Common myeloid progenitor, CD34-positive (primary cell): ENCODE measurements around the gene RPP38.

Experiments
- CTCF ChIA-PET: fragments of 350-600 bp; sonication (Branson Sonifier 250); formaldehyde crosslinking; loops from one replicate; lab custom pipeline; 2021; ENCODE audit warnings: antibody characterized with exemption; lab: Charles Lee
- POLR2A ChIA-PET: fragments of 350-600 bp; sonication (Branson Sonifier 250); formaldehyde crosslinking; loops from one replicate; lab custom pipeline; 2021; ENCODE audit warnings: antibody characterized with exemption; lab: Charles Lee
- DNase-seq, 3 donors: peaks; one replicate each; pipeline versions ENCODE4 v3.0.0 to v3.0.0-alpha.2; 2013
- H3K27ac ChIP-seq, 2 experiments: 1 replicate in 1 of 2; 2 replicates in 1 of 2; pipeline ENCODE4 v1.7.0; 2013; ENCODE audit warnings: inconsistent platforms in 2 of 2, low read length in 2 of 2, mild to moderate bottlenecking in 2 of 2, low read depth in 1 of 2, moderate library complexity in 1 of 2; ENCODE audit not compliant: severe bottlenecking in 2 of 2, insufficient read depth in 1 of 2, poor library complexity in 1 of 2
- H3K27me3 ChIP-seq, 5 experiments: replicated peaks in 2 of 5; 1 replicate in 3 of 5; 2 replicates in 2 of 5; pipeline versions ENCODE4 v1.6.1 to v1.7.0; 2013; ENCODE audit warnings: low read length in 4 of 5, mild to moderate bottlenecking in 2 of 5, moderate library complexity in 2 of 5, inconsistent platforms in 1 of 5; ENCODE audit not compliant: insufficient read depth in 5 of 5, control insufficient read depth in 4 of 5
- H3K36me3 ChIP-seq, 4 experiments: 1 replicate in 2 of 4; 2 replicates in 2 of 4; pipeline versions ENCODE4 v1.6.1 to v1.7.0; 2013; ENCODE audit warnings: low read length in 3 of 4, control low read depth in 1 of 4, mild to moderate bottlenecking in 1 of 4; ENCODE audit not compliant: control insufficient read depth in 4 of 4, insufficient read depth in 4 of 4
- H3K4me1 ChIP-seq, 4 experiments: 1 replicate in 3 of 4; 2 replicates in 1 of 4; pipeline versions ENCODE4 v1.6.1 to v1.7.1; 2013; ENCODE audit warnings: low read length in 3 of 4, mild to moderate bottlenecking in 3 of 4, control low read depth in 1 of 4, inconsistent platforms in 1 of 4, moderate library complexity in 1 of 4; ENCODE audit not compliant: control insufficient read depth in 4 of 4, insufficient read depth in 4 of 4; ENCODE audit errors: control extremely low read depth in 1 of 4
- H3K4me3 ChIP-seq, 7 experiments: 1 replicate in 4 of 7; 2 replicates in 3 of 7; pipeline versions ENCODE4 v1.5.1 to v1.7.0; 2013; ENCODE audit warnings: mild to moderate bottlenecking in 7 of 7, low read length in 6 of 7, moderate library complexity in 6 of 7, inconsistent platforms in 2 of 7, low read depth in 2 of 7, control low read depth in 1 of 7; ENCODE audit not compliant: insufficient read depth in 4 of 7, control insufficient read depth in 1 of 7; ENCODE audit errors: extremely low read depth in 1 of 7
- H3K9me3 ChIP-seq, 5 experiments: 1 replicate in 4 of 5; 2 replicates in 1 of 5; pipeline versions ENCODE4 v1.6.1 to v1.7.1; 2013; ENCODE audit warnings: low read length in 4 of 5, mild to moderate bottlenecking in 2 of 5, inconsistent platforms in 1 of 5, low read depth in 1 of 5, moderate library complexity in 1 of 5; ENCODE audit not compliant: control insufficient read depth in 4 of 5, insufficient read depth in 2 of 5; ENCODE audit errors: control extremely low read depth in 1 of 5
- WGBS: methylation state at CpG from one replicate; pipeline ENCODE4 v1.1.5; 2013; ENCODE audit not compliant: insufficient coverage; 5-methylcytosine and 5-hydroxymethylcytosine counted together

The RPP38 gene

GRCh38 chr10:15103513-15103912 lies 6.4 kb downstream of the RPP38 start:
- ChIA-PET POLR2A (no interaction called here), CTCF (no interaction called here)
- H3K9me3 ChIP-seq, result no peaks in the 10 kb centered on the region
- peaks cover 14 to 63% (median 32%) of the 10 kb centered on the region in 4 experiments for H3K36me3 ChIP-seq
- no peak overlapping the region for H3K4me3 ChIP-seq
- 95% methylated on average over 8 of the region's 9 CpGs for WGBS
- no peak overlapping the region for H3K27ac ChIP-seq
- peaks cover 0 to 9% (median 6%) of the 10 kb centered on the region in 4 experiments for H3K4me1 ChIP-seq
- H3K27me3 ChIP-seq, result no peaks in the 10 kb centered on the region
- DNase-seq, result no peak

- Histone ChIP-seq H3K27me3 (no peaks in the 10 kb centered on the region), H3K9me3 (no peaks in the 10 kb centered on the region), H3K4me1 (no peaks in the 10 kb centered on the region), H3K27ac (no peak overlapping the region), H3K36me3 (peaks cover 14 to 51% (median 34%) of the 10 kb centered on the region in 4 experiments), H3K4me3 (no peak overlapping the region)
- 72% methylated on average over 5 of the region's 8 CpGs for WGBS
- ChIA-PET POLR2A (interaction anchor here (0.6 kb wide), 1 partner anchor 67 kb away, joined by 3 read pairs; no protein-coding TSS in a partner anchor), CTCF (interaction anchor here (0.7 to 1.7 kb wide), 9 partner anchors 11 to 608 kb away, joined by 3 to 9 read pairs (median 4); partner anchors contain the start of gene NMT2)
- peak; percentile 62 to 76 (median 65) for DNase-seq
These were observed 9.3 kb downstream of the RPP38 start for GRCh38 chr10:15106352-15107013.

- peaks cover 0 to 5% (median 0%) of the 10 kb centered on the region in 5 experiments for H3K9me3 ChIP-seq
- H3K4me1 ChIP-seq, result no peaks in the 10 kb centered on the region
- CTCF ChIA-PET, result no interaction called here
- POLR2A ChIA-PET, result no interaction called here
- no peaks in the 10 kb centered on the region for H3K27me3 ChIP-seq
- no peak for DNase-seq
- 100% methylated on average over 13 of the region's 13 CpGs for WGBS
- H3K4me3 ChIP-seq, result no peak overlapping the region
- H3K36me3 ChIP-seq, result peaks cover 9 to 44% (median 12%) of the 10 kb centered on the region in 4 experiments
- H3K27ac ChIP-seq, result no peak overlapping the region
These were observed 15.5 kb downstream of the RPP38 start for GRCh38 chr10:15112657-15113056.

GRCh38 chr10:15113766-15114165 lies 16.6 kb downstream of the RPP38 start:
- ChIA-PET POLR2A (no interaction called here), CTCF (interaction anchor here (1.2 kb wide), 1 partner anchor 14 kb away, joined by 3 read pairs; no protein-coding TSS in a partner anchor)
- WGBS, result 94% methylated on average over 3 of the region's 4 CpGs

GRCh38 chr10:15116225-15116624 lies 19.1 kb downstream of the RPP38 start:
- DNase-seq, result no peak
- H3K27ac ChIP-seq, result no peak overlapping the region
- CTCF ChIA-PET, result interaction anchor here (0.6 kb wide), 1 partner anchor 492 kb away, joined by 4 read pairs; no protein-coding TSS in a partner anchor
- H3K36me3 ChIP-seq, result peaks cover 11 to 45% (median 17%) of the 10 kb centered on the region in 4 experiments
- H3K9me3 ChIP-seq, result peaks cover 0 to 5% (median 0%) of the 10 kb centered on the region in 5 experiments
- H3K4me1 ChIP-seq, result peaks cover 0 to 3% (median 0%) of the 10 kb centered on the region in 4 experiments
- 98% methylated on average over 5 of the region's 5 CpGs for WGBS
- POLR2A ChIA-PET, result interaction anchor here (0.6 kb wide), 1 partner anchor 292 kb away, joined by 5 read pairs; no protein-coding TSS in a partner anchor
- H3K27me3 ChIP-seq, result no peaks in the 10 kb centered on the region
- H3K4me3 ChIP-seq, result no peak overlapping the region

More at GRCh38 chr10:15113766-15114165, 16.6 kb downstream of the RPP38 start:
- H3K4me1 ChIP-seq, result peaks cover 0 to 1% (median 0%) of the 10 kb centered on the region in 4 experiments
- peaks cover 6 to 43% (median 14%) of the 10 kb centered on the region in 4 experiments for H3K36me3 ChIP-seq
- DNase-seq, result no peak
- H3K9me3 ChIP-seq, result peaks cover 0 to 5% (median 0%) of the 10 kb centered on the region in 5 experiments
- no peaks in the 10 kb centered on the region for H3K27me3 ChIP-seq
- no peak overlapping the region for H3K27ac ChIP-seq
- H3K4me3 ChIP-seq, result no peak overlapping the region

- Histone ChIP-seq H3K27ac (no peak overlapping the region), H3K4me3 (no peak overlapping the region), H3K4me1 (peaks cover 0 to 3% (median 0%) of the 10 kb centered on the region in 4 experiments), H3K36me3 (peaks cover 8 to 38% (median 15%) of the 10 kb centered on the region in 4 experiments), H3K9me3 (peaks cover 0 to 5% (median 0%) of the 10 kb centered on the region in 5 experiments), H3K27me3 (no peaks in the 10 kb centered on the region)
- CTCF ChIA-PET, result no interaction called here
- WGBS, result 50% methylated on average over 1 of the region's 1 CpG
- POLR2A ChIA-PET, result interaction anchor here (0.6 kb wide), 1 partner anchor 525 kb away, joined by 3 read pairs; no protein-coding TSS in a partner anchor
- DNase-seq, result peak in 2 of 3 donors; percentile 13 to 15
These were observed 21.5 kb downstream of the RPP38 start for GRCh38 chr10:15118615-15119014.

GRCh38 chr10:15120523-15120922 lies 23.4 kb downstream of the RPP38 start:
- Histone ChIP-seq H3K27ac (no peak overlapping the region), H3K27me3 (no peaks in the 10 kb centered on the region), H3K4me1 (peaks cover 0 to 3% (median 0%) of the 10 kb centered on the region in 4 experiments), H3K36me3 (peaks cover 10 to 31% (median 17%) of the 10 kb centered on the region in 4 experiments), H3K4me3 (no peak overlapping the region), H3K9me3 (peaks cover 0 to 5% (median 0%) of the 10 kb centered on the region in 5 experiments)
- CTCF ChIA-PET, result no interaction called here
- POLR2A ChIA-PET, result no interaction called here
- no peak for DNase-seq
- WGBS, result 100% methylated on average over 3 of the region's 5 CpGs
